ENCODE measurements around the gene KCNK4.

DNA sequence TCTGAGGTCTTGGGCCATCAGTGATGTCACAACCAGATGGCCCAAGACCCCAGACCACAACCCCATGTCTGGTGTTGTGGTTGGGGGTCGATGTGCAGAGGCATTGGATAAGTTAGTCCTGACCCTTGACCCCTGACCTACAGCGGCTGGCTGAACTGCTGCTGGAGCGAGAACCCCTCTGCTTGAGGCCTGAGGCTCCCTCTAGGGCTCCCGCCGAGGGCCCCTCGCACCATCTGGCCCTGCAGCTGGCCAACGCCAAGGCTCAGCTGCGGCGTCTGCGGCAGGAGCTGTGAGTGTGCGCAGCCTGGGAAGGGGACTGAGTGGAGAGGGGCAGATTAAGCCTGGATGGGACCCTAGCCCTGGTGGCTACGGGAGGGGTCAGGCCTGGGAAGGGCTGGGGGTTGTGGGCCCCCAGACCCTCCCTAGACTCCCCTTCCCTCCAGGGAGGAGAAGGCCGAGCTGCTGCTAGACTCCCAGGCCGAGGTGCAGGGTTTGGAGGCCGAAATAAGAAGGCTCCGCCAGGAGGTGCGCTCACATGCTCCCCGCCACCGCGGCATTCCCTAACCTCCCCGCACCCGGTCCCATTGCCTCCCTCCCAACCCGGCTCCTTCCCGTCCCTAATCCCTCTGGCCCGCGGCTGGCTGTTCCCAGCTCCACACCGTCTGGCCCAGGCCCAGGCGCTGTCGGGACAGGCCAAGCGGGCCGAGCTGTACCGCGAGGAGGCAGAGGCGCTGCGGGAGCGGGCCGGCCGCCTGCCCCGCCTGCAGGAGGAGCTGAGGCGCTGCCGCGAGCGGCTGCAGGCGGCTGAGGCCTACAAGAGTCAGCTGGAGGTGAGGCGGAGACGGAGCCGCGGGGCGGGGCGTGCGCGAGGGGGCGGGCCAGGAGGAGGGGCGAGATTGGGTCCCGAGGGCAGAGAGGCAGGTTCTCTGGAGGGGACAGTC is 51.0 kb downstream of the KCNK4 start:
- TF ChIP-seq EZH2phosphoT487 (IDR thresholded peaks at IDR 0.05; ENCODE audit: insufficient read depth, low read depth) (no peak), EZH2 (IDR thresholded peaks at IDR 0.05; ENCODE audit: insufficient read depth, poor library complexity, severe bottlenecking) (no peak)
